ENCODE measurements around the gene RCAN2. TPM values are rescaled to one million over a fixed set of nuclear protein-coding genes. Genes with fewer than 3 reads are reported as not detected.

RCAN2 gene
- total RNA-seq, 2 experiments from 2014 or later = not detected

DNA sequence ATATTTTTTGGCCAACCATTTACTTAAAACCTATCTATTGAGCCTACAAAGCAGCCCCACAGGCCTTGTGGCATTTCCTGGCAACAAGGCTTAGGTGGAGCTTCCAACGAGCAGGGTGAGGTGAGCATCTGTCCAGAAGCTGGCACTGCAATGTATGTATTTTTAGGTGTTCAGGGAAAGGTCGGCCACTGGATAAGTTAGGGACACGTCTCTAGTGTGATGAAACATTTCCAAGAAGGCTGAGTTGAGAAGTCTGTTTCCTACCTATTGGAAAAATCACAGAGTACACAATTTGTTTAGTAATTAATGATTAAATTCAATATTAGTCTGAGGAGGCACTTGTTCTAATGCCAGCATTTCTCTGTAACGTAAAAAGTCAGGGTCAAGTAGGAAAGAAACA is 17.8 kb upstream of the RCAN2 start:
- Histone ChIP-seq H3K4me3 (ENCODE audit: low read depth, low read length, poor library complexity, severe bottlenecking) (no peak overlapping the region), H3K27ac (ENCODE audit: low read depth, low read length, poor library complexity, severe bottlenecking) (no peak overlapping the region), H3K9me2 (ENCODE audit: insufficient read depth, low read length) (no peaks in the 10 kb centered on the region), H3K36me3 (ENCODE audit: insufficient read depth, low read length) (no peaks in the 10 kb centered on the region), H3K9me3 (ENCODE audit: low read length) (no peaks in the 10 kb centered on the region), H2AFZ (ENCODE audit: low read length) (no peak overlapping the region), H3K4me2 (ENCODE audit: low read length) (no peak overlapping the region), H3K4me1 (ENCODE audit: insufficient read depth, low read length, poor library complexity, severe bottlenecking) (no peaks in the 10 kb centered on the region), H3K79me2 (ENCODE audit: insufficient read depth, low read depth, low read length) (no peaks in the 10 kb centered on the region), H4K20me1 (ENCODE audit: insufficient read depth, low read length) (no peaks in the 10 kb centered on the region)
- POLR2A ChIA-PET = interaction anchor here (1.4 kb wide), 1 partner anchor 18 kb away, joined by 3 read pairs; no protein-coding TSS in a partner anchor
- no peak for DNase-seq (ENCODE audit: low spot score)
- CTCF ChIA-PET (ENCODE audit: unreplicated experiment) = interaction anchor here (0.6 kb wide), 1 partner anchor 8 kb away, joined by 3 read pairs; no protein-coding TSS in a partner anchor
- no TSS peak for BruUV-seq (replicated peaks)
- TF ChIP-seq, protein P1, sequence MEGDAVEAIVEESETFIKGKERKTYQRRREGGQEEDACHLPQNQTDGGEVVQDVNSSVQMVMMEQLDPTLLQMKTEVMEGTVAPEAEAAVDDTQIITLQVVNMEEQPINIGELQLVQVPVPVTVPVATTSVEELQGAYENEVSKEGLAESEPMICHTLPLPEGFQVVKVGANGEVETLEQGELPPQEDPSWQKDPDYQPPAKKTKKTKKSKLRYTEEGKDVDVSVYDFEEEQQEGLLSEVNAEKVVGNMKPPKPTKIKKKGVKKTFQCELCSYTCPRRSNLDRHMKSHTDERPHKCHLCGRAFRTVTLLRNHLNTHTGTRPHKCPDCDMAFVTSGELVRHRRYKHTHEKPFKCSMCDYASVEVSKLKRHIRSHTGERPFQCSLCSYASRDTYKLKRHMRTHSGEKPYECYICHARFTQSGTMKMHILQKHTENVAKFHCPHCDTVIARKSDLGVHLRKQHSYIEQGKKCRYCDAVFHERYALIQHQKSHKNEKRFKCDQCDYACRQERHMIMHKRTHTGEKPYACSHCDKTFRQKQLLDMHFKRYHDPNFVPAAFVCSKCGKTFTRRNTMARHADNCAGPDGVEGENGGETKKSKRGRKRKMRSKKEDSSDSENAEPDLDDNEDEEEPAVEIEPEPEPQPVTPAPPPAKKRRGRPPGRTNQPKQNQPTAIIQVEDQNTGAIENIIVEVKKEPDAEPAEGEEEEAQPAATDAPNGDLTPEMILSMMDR (conservative IDR thresholded peaks at IDR 0.05; ENCODE audit: low read length) = no peak
- no peak for TF ChIP-seq EZH2phosphoT487 (IDR thresholded peaks at IDR 0.05; ENCODE audit: borderline replicate concordance, low read depth, low read length)
- intact Hi-C loops (cut with micrococcal nuclease; ENCODE audit: unreplicated experiment) = no loop called here

DNA sequence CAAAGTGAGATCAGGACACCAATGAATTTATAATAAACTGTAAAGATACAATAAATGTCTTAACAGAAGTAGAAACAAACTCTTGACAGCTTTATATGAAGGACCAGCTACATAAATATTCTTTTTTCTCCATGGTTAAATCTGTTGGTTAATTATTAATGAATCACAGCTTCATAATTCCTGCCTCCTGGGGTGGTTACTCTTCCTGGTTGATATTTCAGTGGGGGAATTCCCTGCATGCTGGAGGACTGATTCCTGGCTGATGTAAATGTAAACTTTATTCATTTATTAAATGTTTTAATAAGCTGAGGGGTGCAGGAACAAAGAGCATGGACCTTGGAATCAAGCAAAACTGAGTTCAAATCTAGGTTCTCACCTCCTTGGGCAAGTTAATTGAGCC is 16.2 kb upstream of the RCAN2 start:
- Histone ChIP-seq H3K79me2 (ENCODE audit: insufficient read depth, low read depth, low read length) (no peaks in the 10 kb centered on the region), H2AFZ (ENCODE audit: low read length) (no peak overlapping the region), H3K9me3 (ENCODE audit: low read length) (no peaks in the 10 kb centered on the region), H3K4me1 (ENCODE audit: insufficient read depth, low read length, poor library complexity, severe bottlenecking) (no peaks in the 10 kb centered on the region), H4K20me1 (ENCODE audit: insufficient read depth, low read length) (no peaks in the 10 kb centered on the region), H3K9me2 (ENCODE audit: insufficient read depth, low read length) (no peaks in the 10 kb centered on the region), H3K36me3 (ENCODE audit: insufficient read depth, low read length) (no peaks in the 10 kb centered on the region), H3K4me3 (ENCODE audit: low read depth, low read length, poor library complexity, severe bottlenecking) (no peak overlapping the region), H3K27ac (ENCODE audit: low read depth, low read length, poor library complexity, severe bottlenecking) (no peak overlapping the region), H3K4me2 (ENCODE audit: low read length) (no peak overlapping the region)
- ChIA-PET POLR2A (interaction anchor here (1.1 kb wide), 1 partner anchor 23 kb away, joined by 3 read pairs; no protein-coding TSS in a partner anchor), CTCF (ENCODE audit: unreplicated experiment) (no interaction called here)
- intact Hi-C loops (cut with micrococcal nuclease; ENCODE audit: unreplicated experiment) = no loop called here
- no TSS peak for BruUV-seq (replicated peaks)
- DNase-seq (ENCODE audit: low spot score) = no peak
- TF ChIP-seq, protein P1 (conservative IDR thresholded peaks at IDR 0.05; ENCODE audit: low read length) = no peak
- TF ChIP-seq EZH2phosphoT487 (IDR thresholded peaks at IDR 0.05; ENCODE audit: borderline replicate concordance, low read depth, low read length) = no peak

DNA sequence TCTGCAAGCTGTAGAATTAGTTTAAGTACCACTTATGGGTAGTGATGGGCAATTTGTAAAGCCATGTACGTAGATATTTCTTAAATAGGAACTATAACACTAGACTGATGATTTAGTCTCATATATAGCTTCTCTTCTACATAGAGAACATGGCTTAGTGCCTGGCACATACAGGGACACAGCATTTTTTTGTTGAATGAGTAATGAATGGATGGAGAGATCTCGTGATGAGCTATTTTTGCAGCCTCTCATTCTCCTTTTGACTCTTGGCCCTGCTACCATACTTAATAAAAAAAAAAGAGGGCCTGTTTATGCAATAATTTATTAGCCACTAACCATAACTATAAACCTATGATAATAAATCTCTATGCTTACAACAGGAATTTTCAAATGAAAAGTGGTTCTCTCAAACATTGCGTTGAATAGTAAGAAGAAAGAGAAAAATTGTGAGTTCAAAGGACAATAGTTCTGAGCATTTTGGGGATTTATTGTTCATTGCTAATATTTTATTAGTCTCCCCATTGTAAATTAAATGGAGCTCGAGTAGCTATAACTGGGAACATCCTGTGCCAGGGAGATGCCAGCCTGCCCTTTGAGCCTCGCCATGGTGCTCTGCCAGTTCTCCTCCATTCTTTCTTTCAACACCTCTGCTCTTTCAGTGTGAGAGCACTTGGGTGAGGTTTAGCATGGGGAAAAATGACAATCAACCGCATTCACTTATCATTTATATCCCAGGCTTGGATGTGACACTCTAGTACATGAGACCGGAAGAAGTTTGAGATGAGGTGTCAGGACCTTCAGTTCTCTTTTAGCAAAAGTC is 14.7 kb upstream of the RCAN2 start:
- no peak overlapping the region for H3K4me3 ChIP-seq (ENCODE audit: low read depth, low read length, poor library complexity, severe bottlenecking)
- no peak overlapping the region for H3K27ac ChIP-seq (ENCODE audit: low read depth, low read length, poor library complexity, severe bottlenecking)
- no TSS peak for BruUV-seq (replicated peaks)
- no peaks in the 10 kb centered on the region for H4K20me1 ChIP-seq (ENCODE audit: insufficient read depth, low read length)
- TF ChIP-seq, protein P1 (conservative IDR thresholded peaks at IDR 0.05; ENCODE audit: low read length) = no peak
- no peak for TF ChIP-seq EZH2phosphoT487 (IDR thresholded peaks at IDR 0.05; ENCODE audit: borderline replicate concordance, low read depth, low read length)
- no peaks in the 10 kb centered on the region for H3K9me3 ChIP-seq (ENCODE audit: low read length)
- CTCF ChIA-PET (ENCODE audit: unreplicated experiment) = no interaction called here
- no peaks in the 10 kb centered on the region for H3K4me1 ChIP-seq (ENCODE audit: insufficient read depth, low read length, poor library complexity, severe bottlenecking)
- no peaks in the 10 kb centered on the region for H3K9me2 ChIP-seq (ENCODE audit: insufficient read depth, low read length)
- intact Hi-C loops (cut with micrococcal nuclease; ENCODE audit: unreplicated experiment) = no loop called here
- no peak overlapping the region for H2AFZ ChIP-seq (ENCODE audit: low read length)
- H3K4me2 ChIP-seq (ENCODE audit: low read length) = no peak overlapping the region
- no peaks in the 10 kb centered on the region for H3K79me2 ChIP-seq (ENCODE audit: insufficient read depth, low read depth, low read length)
- POLR2A ChIA-PET = interaction anchor here (1.1 kb wide), 1 partner anchor 57 kb away, joined by 3 read pairs; no protein-coding TSS in a partner anchor
- no peak for DNase-seq (ENCODE audit: low spot score)
- H3K36me3 ChIP-seq (ENCODE audit: insufficient read depth, low read length) = no peaks in the 10 kb centered on the region

All from OCI-LY7 (cell line).